Mucosa of stomach (tissue), 1 donor: ENCODE results near the gene SLC1A6.
"Not testable (repeated sequence)": the region's sequence is repeated elsewhere in the genome, so short reads cannot be mapped to it uniquely, and the experiment has no call there.

Experiments
- H3K27me3 ChIP-seq: one replicate; pipeline ENCODE4 v1.7.0; 2013; ENCODE audit warnings: mild to moderate bottlenecking, low read length; ENCODE audit not compliant: control insufficient read depth, insufficient read depth
- H3K36me3 ChIP-seq: one replicate; pipeline ENCODE4 v1.7.0; 2013; ENCODE audit warnings: low read length; ENCODE audit not compliant: control insufficient read depth, insufficient read depth
- H3K4me1 ChIP-seq: one replicate; pipeline ENCODE4 v1.7.0; 2013; ENCODE audit warnings: mild to moderate bottlenecking, low read length; ENCODE audit not compliant: control insufficient read depth, insufficient read depth
- H3K4me3 ChIP-seq: one replicate; pipeline ENCODE4 v1.7.0; 2013; ENCODE audit warnings: low read length
- H3K9ac ChIP-seq: one replicate; pipeline ENCODE4 v1.7.0; 2013; ENCODE audit warnings: mild to moderate bottlenecking, low read length, moderate library complexity
- H3K9me3 ChIP-seq: one replicate; pipeline ENCODE4 v1.7.0; 2013; ENCODE audit warnings: mild to moderate bottlenecking, low read length, moderate library complexity; ENCODE audit not compliant: control insufficient read depth
- donor health status: Pancreatic carcinoma.

The SLC1A6 gene

GRCh38 chr19:14952767-14953166 is 26.9 kb downstream of the SLC1A6 start:
- Histone ChIP-seq H3K4me1 (no peaks in the 10 kb centered on the region), H3K9ac (no peak overlapping the region)

GRCh38 chr19:14950421-14950820 is 29.2 kb downstream of the SLC1A6 start:
- H3K9me3 ChIP-seq = no peaks in the 10 kb centered on the region
- H3K27me3 ChIP-seq = no peaks in the 10 kb centered on the region
- no peak overlapping the region for H3K4me3 ChIP-seq
- no peaks in the 10 kb centered on the region for H3K4me1 ChIP-seq
- no peaks in the 10 kb centered on the region for H3K36me3 ChIP-seq
- no peak overlapping the region for H3K9ac ChIP-seq

More at GRCh38 chr19:14952767-14953166, 26.9 kb downstream of the SLC1A6 start:
- no peak overlapping the region for H3K4me3 ChIP-seq
- no peaks in the 10 kb centered on the region for H3K27me3 ChIP-seq
- H3K9me3 ChIP-seq = no peaks in the 10 kb centered on the region
- no peaks in the 10 kb centered on the region for H3K36me3 ChIP-seq

- H3K9ac ChIP-seq = no peak overlapping the region
- no peaks in the 10 kb centered on the region for H3K27me3 ChIP-seq
- no peaks in the 10 kb centered on the region for H3K9me3 ChIP-seq
- H3K4me1 ChIP-seq = no peaks in the 10 kb centered on the region
- H3K4me3 ChIP-seq = no peak overlapping the region
- no peaks in the 10 kb centered on the region for H3K36me3 ChIP-seq
These were observed 29.8 kb downstream of the SLC1A6 start for GRCh38 chr19:14949876-14950275.

GRCh38 chr19:14949413-14949812 is 30.3 kb downstream of the SLC1A6 start:
- not testable (repeated sequence) for H3K27me3 ChIP-seq, H3K9me3 ChIP-seq, H3K4me1 ChIP-seq, H3K9ac ChIP-seq, H3K36me3 ChIP-seq, H3K4me3 ChIP-seq

GRCh38 chr19:14944456-14944855 is 35.2 kb downstream of the SLC1A6 start:
- Histone ChIP-seq H3K36me3 (no peaks in the 10 kb centered on the region), H3K4me3 (no peak overlapping the region), H3K4me1 (no peaks in the 10 kb centered on the region), H3K9me3 (no peaks in the 10 kb centered on the region), H3K27me3 (no peaks in the 10 kb centered on the region), H3K9ac (no peak overlapping the region)

- Histone ChIP-seq H3K36me3 (no peaks in the 10 kb centered on the region), H3K27me3 (no peaks in the 10 kb centered on the region), H3K4me3 (no peak overlapping the region), H3K4me1 (no peaks in the 10 kb centered on the region), H3K9me3 (no peaks in the 10 kb centered on the region), H3K9ac (no peak overlapping the region)
These were observed 36.1 kb downstream of the SLC1A6 start for GRCh38 chr19:14943601-14944000.

GRCh38 chr19:14941189-14941588 is 38.5 kb downstream of the SLC1A6 start, which contains the start of gene OR7C2:
Gene OR7C2 (plus strand): TSS chr19:14941489. CDS start chr19:14941489, 0 bp downstream.
- H3K36me3 ChIP-seq = no peaks in the 10 kb centered on the region
- no peaks in the 10 kb centered on the region for H3K4me1 ChIP-seq
- H3K27me3 ChIP-seq = no peaks in the 10 kb centered on the region
- no peak within 1 kb of the TSS for H3K4me3 ChIP-seq
- H3K9ac ChIP-seq = no peak within 1 kb of the TSS
- H3K9me3 ChIP-seq = no peaks in the 10 kb centered on the region

- Histone ChIP-seq H3K27me3 (no peaks in the 10 kb centered on the region), H3K9me3 (no peaks in the 10 kb centered on the region), H3K4me3 (no peak overlapping the region), H3K36me3 (no peaks in the 10 kb centered on the region), H3K4me1 (no peaks in the 10 kb centered on the region), H3K9ac (no peak overlapping the region)
These were observed 39.4 kb downstream of the SLC1A6 start for GRCh38 chr19:14940266-14940665.

GRCh38 chr19:14933506-14933905 is 46.2 kb downstream of the SLC1A6 start:
- Histone ChIP-seq H3K36me3 (no peaks in the 10 kb centered on the region), H3K9ac (no peak overlapping the region), H3K9me3 (no peaks in the 10 kb centered on the region), H3K4me3 (no peak overlapping the region), H3K27me3 (no peaks in the 10 kb centered on the region), H3K4me1 (no peaks in the 10 kb centered on the region)

- Histone ChIP-seq H3K9ac (no peak overlapping the region), H3K4me1 (no peaks in the 10 kb centered on the region), H3K27me3 (no peaks in the 10 kb centered on the region), H3K36me3 (no peaks in the 10 kb centered on the region), H3K9me3 (no peaks in the 10 kb centered on the region), H3K4me3 (no peak overlapping the region)
These were observed 62.8 kb downstream of the SLC1A6 start for GRCh38 chr19:14916848-14917247.

GRCh38 chr19:14915116-14915515 is 64.5 kb downstream of the SLC1A6 start:
- no peaks in the 10 kb centered on the region for H3K27me3 ChIP-seq
- no peaks in the 10 kb centered on the region for H3K4me1 ChIP-seq
- H3K36me3 ChIP-seq = no peaks in the 10 kb centered on the region
- no peak overlapping the region for H3K4me3 ChIP-seq
- no peak overlapping the region for H3K9ac ChIP-seq
- no peaks in the 10 kb centered on the region for H3K9me3 ChIP-seq

GRCh38 chr19:14906711-14907110 is 73.0 kb downstream of the SLC1A6 start:
- H3K36me3 ChIP-seq = no peaks in the 10 kb centered on the region
- H3K4me3 ChIP-seq = no peak overlapping the region
- no peaks in the 10 kb centered on the region for H3K27me3 ChIP-seq
- no peaks in the 10 kb centered on the region for H3K4me1 ChIP-seq
- no peak overlapping the region for H3K9ac ChIP-seq
- H3K9me3 ChIP-seq = no peaks in the 10 kb centered on the region

GRCh38 chr19:14901675-14902260 is 77.9 kb downstream of the SLC1A6 start:
- Histone ChIP-seq H3K9me3 (no peaks in the 10 kb centered on the region), H3K36me3 (no peaks in the 10 kb centered on the region), H3K9ac (no peak overlapping the region), H3K27me3 (no peaks in the 10 kb centered on the region), H3K4me1 (no peaks in the 10 kb centered on the region), H3K4me3 (no peak overlapping the region)
